Gastrocnemius medialis (tissue), 4 donors: ENCODE measurements around the gene SLC13A5.

Experiments used
- CTCF ChIP-seq, 5 experiments: fragments of 450-650 bp in 3 of 5; fragments of 200-600 bp in 2 of 5; sonication (generic) in 2 of 5; IDR thresholded peaks in 4 of 5; conservative IDR thresholded peaks in 1 of 5; 1 replicate in 4 of 5; 2 replicates in 1 of 5; pipeline ENCODE4 v1.5.1; 2016 to 2019; ENCODE audit warnings: antibody characterized with exemption in 5 of 5, mild to moderate bottlenecking in 3 of 5, moderate library complexity in 3 of 5
- POLR2A ChIP-seq, 2 donors: fragments of 450-650 bp; IDR thresholded peaks; one replicate each; pipeline ENCODE4 v1.6.1; 2017; ENCODE audit warnings: antibody characterized with exemption in 2 of 2, mild to moderate bottlenecking in 2 of 2, moderate library complexity in 2 of 2

GRCh38 chr17:6670571-6670970, 42.6 kb downstream of the SLC13A5 start:
- no peak for TF ChIP-seq CTCF (IDR thresholded peaks at IDR 0.05 in 4 of 5, conservative IDR thresholded peaks at IDR 0.05 in 1 of 5)
- TF ChIP-seq POLR2A (IDR thresholded peaks at IDR 0.05): no peak
